Brain microvascular endothelial cell (primary cell): ENCODE results near the gene EVC2.

Experiments
- DNase-seq: peaks from one replicate; pipeline ENCODE4 v3.0.0-alpha.2; 2020
- H3K27ac ChIP-seq: fragments of 250-450 bp; sonication (Bioruptor Pico); 2 replicates; pipeline ENCODE4 v1.5.1; 2020; ENCODE audit warnings: mild to moderate bottlenecking, moderate library complexity
- H3K27me3 ChIP-seq: fragments of 250-450 bp; sonication (Bioruptor Pico); replicated peaks from 2 replicates; pipeline ENCODE4 v1.5.1; 2020; ENCODE audit warnings: mild to moderate bottlenecking
- H3K36me3 ChIP-seq: fragments of 250-450 bp; sonication (Bioruptor Pico); replicated peaks from 2 replicates; pipeline ENCODE4 v1.5.1; 2020; ENCODE audit warnings: mild to moderate bottlenecking
- H3K4me3 ChIP-seq: 2 replicates; pipeline ENCODE4 v1.5.1; 2011; ENCODE audit warnings: low read depth, mild to moderate bottlenecking, control low read depth, low read length, moderate library complexity
- in situ Hi-C: cut with HindIII; loops from 2 replicates; pipeline ENCODE4 v1.10.0; 2017; ENCODE audit warnings: low sequenced_read_pairs, low pct_ligation_motif_present
- TF ChIP-seq, protein P1 (sequence below): IDR thresholded peaks from 2 replicates; pipeline ENCODE4 v1.5.1; 2011; ENCODE audit warnings: low read depth, mild to moderate bottlenecking, moderate library complexity, low read length, control low read depth, inconsistent platforms; ENCODE audit errors: missing control alignments

Gene EVC2

DNA sequence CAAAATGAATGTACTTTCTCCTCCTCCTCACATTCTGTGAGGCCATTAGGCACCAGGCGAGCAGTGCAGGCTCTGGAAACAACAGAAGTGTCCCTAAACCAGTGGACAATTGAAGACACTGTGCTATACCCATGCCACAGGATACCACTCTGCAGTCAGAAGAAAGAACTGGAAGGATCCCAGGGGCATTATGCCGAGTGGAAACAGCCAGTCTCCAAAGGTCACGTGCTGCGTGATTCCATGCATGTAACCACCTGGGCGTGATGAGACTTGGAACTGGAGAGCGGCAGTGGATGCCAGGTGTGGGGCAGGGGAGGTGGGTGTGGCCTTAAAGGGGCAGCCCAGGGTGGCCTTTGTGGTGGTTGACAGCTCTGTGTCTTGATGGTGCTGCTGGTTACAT is 139.4 kb downstream of the EVC2 start:
- no peaks in the 10 kb centered on the region for H3K27me3 ChIP-seq
- peaks cover 13% of the 10 kb centered on the region for H3K36me3 ChIP-seq
- TF ChIP-seq, protein P1, sequence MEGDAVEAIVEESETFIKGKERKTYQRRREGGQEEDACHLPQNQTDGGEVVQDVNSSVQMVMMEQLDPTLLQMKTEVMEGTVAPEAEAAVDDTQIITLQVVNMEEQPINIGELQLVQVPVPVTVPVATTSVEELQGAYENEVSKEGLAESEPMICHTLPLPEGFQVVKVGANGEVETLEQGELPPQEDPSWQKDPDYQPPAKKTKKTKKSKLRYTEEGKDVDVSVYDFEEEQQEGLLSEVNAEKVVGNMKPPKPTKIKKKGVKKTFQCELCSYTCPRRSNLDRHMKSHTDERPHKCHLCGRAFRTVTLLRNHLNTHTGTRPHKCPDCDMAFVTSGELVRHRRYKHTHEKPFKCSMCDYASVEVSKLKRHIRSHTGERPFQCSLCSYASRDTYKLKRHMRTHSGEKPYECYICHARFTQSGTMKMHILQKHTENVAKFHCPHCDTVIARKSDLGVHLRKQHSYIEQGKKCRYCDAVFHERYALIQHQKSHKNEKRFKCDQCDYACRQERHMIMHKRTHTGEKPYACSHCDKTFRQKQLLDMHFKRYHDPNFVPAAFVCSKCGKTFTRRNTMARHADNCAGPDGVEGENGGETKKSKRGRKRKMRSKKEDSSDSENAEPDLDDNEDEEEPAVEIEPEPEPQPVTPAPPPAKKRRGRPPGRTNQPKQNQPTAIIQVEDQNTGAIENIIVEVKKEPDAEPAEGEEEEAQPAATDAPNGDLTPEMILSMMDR, result no peak

DNA sequence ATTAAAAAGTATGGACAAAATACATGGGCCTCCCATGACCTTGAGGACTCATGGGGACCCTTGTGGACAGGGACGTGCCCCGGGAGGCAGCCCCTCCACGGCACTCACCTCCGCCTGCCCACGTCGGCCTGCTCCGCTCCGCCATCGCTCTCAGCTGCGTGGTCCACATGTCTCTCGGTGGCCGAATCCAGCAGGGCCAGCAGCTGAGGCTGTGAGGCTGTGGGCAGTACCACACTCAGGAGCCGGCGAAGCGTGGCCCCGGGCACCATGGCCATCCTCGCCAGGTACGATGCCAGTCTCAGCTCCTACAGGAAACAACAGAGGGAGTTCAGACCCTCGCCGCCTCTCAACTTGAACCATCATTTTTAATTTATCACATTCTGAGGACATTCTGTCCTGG is 140.0 kb downstream of the EVC2 start:
- no peak overlapping the region for H3K4me3 ChIP-seq
- no peaks in the 10 kb centered on the region for H3K27me3 ChIP-seq
- in situ Hi-C loops, result no loop called here
- no peak overlapping the region for H3K27ac ChIP-seq
- TF ChIP-seq, protein P1, result no peak
- H3K36me3 ChIP-seq, result peaks cover 7% of the 10 kb centered on the region
- DNase-seq, result no peak

More for the DNA sequence above, 139.4 kb downstream of the EVC2 start:
- DNase-seq, result no peak
- no peak overlapping the region for H3K27ac ChIP-seq
- in situ Hi-C loops, result no loop called here
- no peak overlapping the region for H3K4me3 ChIP-seq

DNA sequence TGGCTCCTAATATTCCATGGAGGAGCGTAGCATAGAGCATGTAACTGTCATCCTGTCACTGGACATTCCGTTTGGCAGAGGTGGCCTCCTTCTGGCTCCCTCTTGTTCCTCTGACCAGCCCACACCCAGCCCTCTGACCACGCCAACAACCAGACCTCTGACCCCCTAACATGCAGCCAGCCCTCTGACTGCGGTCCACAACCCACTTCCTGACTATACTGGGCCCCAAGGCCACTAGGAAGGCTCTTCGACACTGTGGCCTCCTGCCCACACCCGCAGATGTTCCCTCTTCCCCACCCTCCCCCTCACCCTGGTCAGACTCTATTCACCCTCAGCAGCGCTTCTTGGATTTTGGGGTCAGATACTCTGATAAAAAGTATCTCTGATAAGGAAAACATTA is 141.4 kb downstream of the EVC2 start:
- Histone ChIP-seq H3K4me3 (no peak overlapping the region), H3K27ac (no peak overlapping the region), H3K27me3 (no peaks in the 10 kb centered on the region), H3K36me3 (peaks cover 6% of the 10 kb centered on the region)
- in situ Hi-C loops, result no loop called here
- TF ChIP-seq, protein P1, result no peak
- no peak for DNase-seq

DNA sequence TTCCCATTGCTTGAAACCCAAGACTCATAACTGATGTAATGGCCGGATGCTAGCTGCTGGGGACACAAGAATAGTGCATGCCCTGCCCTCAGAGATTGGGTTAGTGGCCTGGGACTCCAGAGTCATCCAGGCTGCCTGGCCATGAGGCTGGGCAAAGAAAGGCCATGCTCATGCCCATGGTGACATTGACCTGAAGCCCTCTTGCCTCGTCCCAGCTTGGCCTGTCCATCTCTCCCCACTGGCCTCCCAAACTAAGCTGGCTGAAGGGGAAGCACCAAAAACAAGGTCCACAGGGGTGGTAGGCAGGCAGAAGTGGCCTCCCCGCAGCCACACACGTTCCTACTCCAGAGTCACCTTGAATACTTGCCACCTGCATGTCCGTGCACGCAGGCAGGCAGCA is 141.8 kb downstream of the EVC2 start:
- no peak for DNase-seq
- TF ChIP-seq, protein P1, result no peak

DNA sequence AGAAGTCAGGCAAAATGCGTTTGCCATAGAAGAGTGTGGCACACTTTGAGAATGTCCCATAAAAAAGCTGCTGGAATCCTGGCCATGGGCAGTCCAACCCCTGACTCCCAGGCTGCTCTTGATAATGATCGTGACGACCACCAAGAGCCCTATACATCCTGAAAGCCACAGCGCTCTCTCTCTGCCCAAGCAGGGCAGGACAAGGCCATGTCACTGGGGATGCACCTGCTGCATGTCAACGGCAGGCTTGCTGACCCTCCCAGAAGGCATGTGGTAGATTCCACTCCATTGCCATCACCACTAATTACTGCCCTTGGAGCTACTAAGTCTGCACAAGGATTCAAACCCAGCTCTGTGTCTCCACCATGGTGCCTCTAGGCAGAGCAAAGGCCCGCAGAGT is 144.5 kb downstream of the EVC2 start:
- Histone ChIP-seq H3K36me3 (peaks cover 6% of the 10 kb centered on the region), H3K4me3 (no peak overlapping the region), H3K27me3 (no peaks in the 10 kb centered on the region), H3K27ac (no peak overlapping the region)
- in situ Hi-C loops, result no loop called here
- TF ChIP-seq, protein P1, result no peak
- DNase-seq, result no peak

More for the DNA sequence above, 141.8 kb downstream of the EVC2 start:
- peaks cover 6% of the 10 kb centered on the region for H3K36me3 ChIP-seq
- no peak overlapping the region for H3K4me3 ChIP-seq
- H3K27me3 ChIP-seq, result no peaks in the 10 kb centered on the region
- in situ Hi-C loops, result no loop called here
- no peak overlapping the region for H3K27ac ChIP-seq

DNA sequence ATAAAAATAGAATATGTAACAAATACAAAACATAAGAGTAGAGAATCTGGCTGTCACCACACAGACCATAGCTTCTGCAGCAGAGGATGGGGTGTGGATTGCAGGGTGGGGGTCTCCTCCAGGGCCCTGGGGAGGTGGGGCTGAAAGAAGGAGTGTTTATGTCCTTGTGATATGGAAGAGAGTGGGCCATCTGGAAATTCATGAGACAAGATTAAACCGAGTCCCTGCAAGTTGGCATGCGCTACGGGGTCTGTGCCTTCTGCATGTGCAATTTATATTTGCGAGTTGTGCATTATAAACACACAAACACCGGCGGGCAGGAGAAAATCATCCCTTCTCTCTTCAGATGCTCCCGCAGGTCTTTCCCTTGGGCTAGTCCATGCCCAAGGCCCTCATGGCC is 145.9 kb downstream of the EVC2 start:
- TF ChIP-seq, protein P1, result no peak
- peaks cover 6% of the 10 kb centered on the region for H3K36me3 ChIP-seq
- H3K27me3 ChIP-seq, result no peaks in the 10 kb centered on the region
- H3K27ac ChIP-seq, result no peak overlapping the region
- no peak for DNase-seq
- no peak overlapping the region for H3K4me3 ChIP-seq
- in situ Hi-C loops, result no loop called here
